ENCODE measurements around the gene SDF2L1. TPM values are rescaled to one million over a fixed set of nuclear protein-coding genes. Genes with fewer than 3 reads are reported as not detected.
"Not testable (repeated sequence)": the region's sequence is repeated elsewhere in the genome, so short reads cannot be mapped to it uniquely, and the experiment has no call there.

The SDF2L1 gene
- total RNA-seq, 2 donors from 2014 or later: 25.6 to 30.1 TPM

- Mint-ChIP-seq H3K27me3 (no peaks in the 10 kb centered on the region), H3K36me3 (ENCODE audit: low read depth) (peaks cover 2% of the 10 kb centered on the region), H3K27ac (peak overlapping the region; percentile 84), H3K4me3 (no peak overlapping the region), H3K4me1 (peaks cover 24% of the 10 kb centered on the region)
- no peaks in the 10 kb centered on the region for H3K9me3 ChIP-seq (ENCODE audit: control insufficient read depth, low read length, poor library complexity, severe bottlenecking)
- ATAC-seq: no peak
- no peak for DNase-seq
These were observed 26.9 kb downstream of the SDF2L1 start for GRCh38 chr22:21669026-21669425.

GRCh38 chr22:21672107-21672629, 30.1 kb downstream of the SDF2L1 start:
- ATAC-seq (no peak), DNase-seq (no peak)
- H3K4me1 Mint-ChIP-seq: peaks cover 15% of the 10 kb centered on the region
- H3K4me3 Mint-ChIP-seq: no peak overlapping the region
- no peaks in the 10 kb centered on the region for H3K9me3 ChIP-seq (ENCODE audit: control insufficient read depth, low read length, poor library complexity, severe bottlenecking)
- H3K27ac Mint-ChIP-seq: no peak overlapping the region
- H3K27me3 Mint-ChIP-seq: no peaks in the 10 kb centered on the region
- H3K36me3 Mint-ChIP-seq (ENCODE audit: low read depth): peaks cover 2% of the 10 kb centered on the region

- no peaks in the 10 kb centered on the region for H3K9me3 ChIP-seq (ENCODE audit: control insufficient read depth, low read length, poor library complexity, severe bottlenecking)
- Mint-ChIP-seq H3K36me3 (ENCODE audit: low read depth) (peaks cover 2% of the 10 kb centered on the region), H3K27me3 (no peaks in the 10 kb centered on the region), H3K27ac (no peak overlapping the region), H3K4me1 (peaks cover 11% of the 10 kb centered on the region), H3K4me3 (no peak overlapping the region)
- DNase-seq (no peak), ATAC-seq (no peak)
These were observed 31.6 kb downstream of the SDF2L1 start for GRCh38 chr22:21673534-21674321.

DNA sequence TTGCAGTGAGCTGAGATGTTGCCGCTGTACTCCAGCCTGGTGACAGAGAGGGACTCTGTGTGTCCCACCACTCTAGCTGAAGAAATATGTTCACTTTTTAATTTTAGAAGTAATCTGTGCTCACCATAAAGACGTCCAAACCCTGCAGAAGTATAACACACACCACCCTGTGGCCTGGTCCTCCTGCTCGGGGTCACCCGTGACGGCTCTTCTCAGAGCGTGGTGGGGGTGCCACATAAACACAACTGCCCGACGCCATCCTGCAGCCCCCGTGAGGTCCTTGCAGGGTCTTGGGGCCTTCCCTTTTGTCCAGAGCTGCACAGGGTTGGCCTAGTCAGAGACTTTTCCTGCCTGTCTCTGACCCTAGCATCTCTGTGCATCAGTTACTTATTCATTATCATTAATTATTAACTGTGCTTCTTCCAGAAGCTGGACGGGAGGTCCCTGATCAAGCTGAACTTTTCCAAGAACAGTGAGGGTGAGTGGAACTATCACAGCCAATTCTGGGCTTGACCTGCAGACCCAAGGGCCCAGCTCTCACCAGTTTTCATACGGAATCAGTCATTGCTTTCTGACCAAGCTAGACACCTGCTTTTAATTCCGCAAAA, 32.6 kb downstream of the SDF2L1 start:
- Mint-ChIP-seq H3K27me3 (no peaks in the 10 kb centered on the region), H3K27ac (no peak overlapping the region), H3K36me3 (ENCODE audit: low read depth) (peaks cover 2% of the 10 kb centered on the region), H3K4me3 (no peak overlapping the region), H3K4me1 (peaks cover 7% of the 10 kb centered on the region)
- ATAC-seq: no peak
- no peaks in the 10 kb centered on the region for H3K9me3 ChIP-seq (ENCODE audit: control insufficient read depth, low read length, poor library complexity, severe bottlenecking)
- no peak for DNase-seq

DNA sequence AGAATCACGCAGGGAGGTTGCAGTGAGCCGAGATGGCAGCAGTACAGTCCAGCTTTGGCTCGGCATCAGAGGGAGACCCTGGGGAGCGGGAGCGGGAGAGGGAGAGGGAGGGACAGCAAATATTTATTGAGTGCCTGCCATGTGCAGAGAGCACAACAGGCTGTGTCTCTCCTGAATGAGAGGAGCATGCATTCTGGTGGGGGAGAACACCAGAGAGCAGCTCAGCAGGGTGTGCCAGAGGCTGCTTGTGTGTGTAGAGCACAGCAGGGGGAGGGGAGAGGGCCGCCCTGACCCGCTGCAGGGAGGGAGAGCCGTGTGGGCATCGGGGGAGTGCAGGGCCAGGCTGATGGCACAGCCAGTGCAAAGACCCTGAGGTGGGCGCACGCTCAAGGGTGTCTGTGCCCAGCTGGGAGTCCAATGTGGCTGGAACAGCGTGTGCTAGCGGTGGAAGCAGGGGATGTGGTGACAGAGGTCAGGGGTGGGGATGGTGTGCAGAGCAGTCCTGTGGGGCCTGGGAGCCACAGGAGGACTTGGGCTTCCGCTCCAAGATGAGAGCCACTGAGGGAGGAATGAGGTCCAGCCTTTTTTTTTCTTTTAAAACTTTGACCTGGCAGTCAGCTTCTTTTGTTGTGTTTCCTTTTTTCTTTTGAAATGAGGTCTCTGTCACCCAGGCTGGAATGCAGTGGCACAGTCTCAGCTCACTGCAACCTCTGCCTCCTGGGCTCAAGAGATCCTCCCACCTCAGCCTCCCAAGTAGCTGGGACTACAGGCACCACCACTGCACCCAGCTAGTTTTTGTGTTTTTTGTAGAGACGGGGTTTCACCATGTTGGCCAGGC, 35.7 kb downstream of the SDF2L1 start:
- H3K9me3 ChIP-seq (ENCODE audit: control insufficient read depth, low read length, poor library complexity, severe bottlenecking): no peaks in the 10 kb centered on the region
- H3K4me3 Mint-ChIP-seq: no peak overlapping the region
- ATAC-seq: no peak
- peaks cover 2% of the 10 kb centered on the region for H3K36me3 Mint-ChIP-seq (ENCODE audit: low read depth)
- H3K27ac Mint-ChIP-seq: no peak overlapping the region
- no peak for DNase-seq
- H3K27me3 Mint-ChIP-seq: no peaks in the 10 kb centered on the region
- H3K4me1 Mint-ChIP-seq: peaks cover 5% of the 10 kb centered on the region

DNA sequence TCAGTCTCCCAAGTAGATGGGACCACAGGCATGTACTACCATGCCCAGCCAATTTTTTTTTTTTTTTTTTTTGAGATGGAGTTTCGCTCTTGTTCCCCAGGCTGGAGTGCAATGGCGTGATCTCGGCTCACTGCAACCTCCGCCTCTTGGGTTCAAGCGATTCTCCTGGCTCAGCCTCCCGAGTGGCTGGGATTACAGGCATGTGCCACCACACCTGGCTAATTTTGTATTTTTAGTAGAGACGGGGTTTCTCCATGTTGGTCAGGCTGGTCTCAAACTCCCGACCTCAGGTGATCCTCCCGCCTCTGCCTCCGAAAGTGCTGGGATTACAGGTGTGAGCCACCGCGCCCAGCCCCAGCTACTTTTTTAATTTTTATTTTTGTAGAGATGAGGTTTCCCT, 36.7 kb downstream of the SDF2L1 start:
- H3K4me1 Mint-ChIP-seq; H3K27ac Mint-ChIP-seq; H3K36me3 Mint-ChIP-seq (ENCODE audit: low read depth); H3K9me3 ChIP-seq (ENCODE audit: control insufficient read depth, low read length, poor library complexity, severe bottlenecking); H3K27me3 Mint-ChIP-seq; DNase-seq; H3K4me3 Mint-ChIP-seq; ATAC-seq: not testable (repeated sequence)

- H3K27me3 Mint-ChIP-seq: no peaks in the 10 kb centered on the region
- peaks cover 2% of the 10 kb centered on the region for H3K4me1 Mint-ChIP-seq
- H3K9me3 ChIP-seq (ENCODE audit: control insufficient read depth, low read length, poor library complexity, severe bottlenecking): no peaks in the 10 kb centered on the region
- no peak overlapping the region for H3K4me3 Mint-ChIP-seq
- no peak overlapping the region for H3K27ac Mint-ChIP-seq
- H3K36me3 Mint-ChIP-seq (ENCODE audit: low read depth): peaks cover 2% of the 10 kb centered on the region
- no peak for DNase-seq
- ATAC-seq: no peak
These were observed 37.3 kb downstream of the SDF2L1 start for GRCh38 chr22:21679383-21679782.

GRCh38 chr22:21680830-21681565, 38.9 kb downstream of the SDF2L1 start:
- no peaks in the 10 kb centered on the region for H3K27me3 Mint-ChIP-seq
- peaks cover 5% of the 10 kb centered on the region for H3K36me3 Mint-ChIP-seq (ENCODE audit: low read depth)
- peaks cover 2% of the 10 kb centered on the region for H3K4me1 Mint-ChIP-seq
- H3K9me3 ChIP-seq (ENCODE audit: control insufficient read depth, low read length, poor library complexity, severe bottlenecking): no peaks in the 10 kb centered on the region
- no peak overlapping the region for H3K4me3 Mint-ChIP-seq
- ATAC-seq: no peak
- DNase-seq: no peak
- no peak overlapping the region for H3K27ac Mint-ChIP-seq

- DNase-seq: no peak
- no peaks in the 10 kb centered on the region for H3K9me3 ChIP-seq (ENCODE audit: control insufficient read depth, low read length, poor library complexity, severe bottlenecking)
- Mint-ChIP-seq H3K4me3 (no peak overlapping the region), H3K27me3 (no peaks in the 10 kb centered on the region), H3K36me3 (ENCODE audit: low read depth) (peaks cover 5% of the 10 kb centered on the region), H3K4me1 (peaks cover 2% of the 10 kb centered on the region), H3K27ac (no peak overlapping the region)
- ATAC-seq: no peak
These were observed 39.7 kb downstream of the SDF2L1 start for GRCh38 chr22:21681566-21682370.

GRCh38 chr22:21682385-21683175, 40.5 kb downstream of the SDF2L1 start:
- H3K9me3 ChIP-seq (ENCODE audit: control insufficient read depth, low read length, poor library complexity, severe bottlenecking): no peaks in the 10 kb centered on the region
- Mint-ChIP-seq H3K4me3 (no peak overlapping the region), H3K4me1 (peaks cover 2% of the 10 kb centered on the region), H3K36me3 (ENCODE audit: low read depth) (peaks cover 5% of the 10 kb centered on the region), H3K27me3 (no peaks in the 10 kb centered on the region), H3K27ac (no peak overlapping the region)
- DNase-seq (no peak), ATAC-seq (no peak)

GRCh38 chr22:21683401-21683811, 41.3 kb downstream of the SDF2L1 start:
- no peak overlapping the region for H3K4me3 Mint-ChIP-seq
- ATAC-seq (no peak), DNase-seq (no peak)
- H3K4me1 Mint-ChIP-seq: peaks cover 2% of the 10 kb centered on the region
- no peaks in the 10 kb centered on the region for H3K9me3 ChIP-seq (ENCODE audit: control insufficient read depth, low read length, poor library complexity, severe bottlenecking)
- H3K36me3 Mint-ChIP-seq (ENCODE audit: low read depth): peaks cover 5% of the 10 kb centered on the region
- no peak overlapping the region for H3K27ac Mint-ChIP-seq
- H3K27me3 Mint-ChIP-seq: no peaks in the 10 kb centered on the region

All from T-helper 17 cell (primary cell).